ENCODE measurements around the gene DDO. TPM values are rescaled to one million over a fixed set of nuclear protein-coding genes. Genes with fewer than 3 reads are reported as not detected.

Gene DDO
- total and polyA plus RNA-seq, 2 of the 8 experiments (the other 6 are each of a cell fraction or from before 2014, with no cell fraction given): not detected

DNA sequence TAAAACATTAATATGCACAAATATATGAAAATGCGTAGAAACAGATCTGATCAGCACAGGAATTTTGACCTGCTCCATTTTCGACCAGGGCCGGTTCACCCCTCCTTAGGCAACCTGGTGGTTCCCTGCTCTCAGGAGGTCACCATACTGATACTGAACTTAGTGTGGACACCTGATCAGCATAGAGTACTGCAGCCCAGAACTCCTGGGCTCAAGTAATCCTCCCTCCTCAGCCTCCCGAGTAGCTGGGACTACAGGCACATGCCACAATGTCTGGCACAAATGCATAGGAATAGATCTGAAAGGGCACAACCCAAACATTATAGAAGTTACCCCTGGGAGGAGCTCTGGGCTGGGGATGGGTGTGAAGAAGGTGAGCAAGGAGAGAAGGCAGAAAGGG, 24.7 kb upstream of the DDO start:
- Histone ChIP-seq H2BK15ac (ENCODE audit: low read length) (no peak overlapping the region), H3K9ac (replicated peaks in 1 of 4; ENCODE audit: extremely low read depth in 1 of 4, low read depth in 3 of 4, low read length in 3 of 4) (no peak overlapping the region), H3K4me1 (replicated peaks in 1 of 4; ENCODE audit: control insufficient read depth in 3 of 4, insufficient read depth in 4 of 4, low read length in 3 of 4) (no peaks in the 10 kb centered on the region), H2BK20ac (ENCODE audit: low read length) (no peak overlapping the region), H4K20me1 (replicated peaks in 1 of 2; ENCODE audit: control insufficient read depth in 1 of 2, insufficient read depth in 2 of 2, low read length in 2 of 2) (no peaks in the 10 kb centered on the region), H3K27ac (ENCODE audit: low read depth, low read length) (no peak overlapping the region), H3K36me3 (ENCODE audit: control insufficient read depth in 2 of 4, insufficient read depth in 4 of 4, low read length in 3 of 4) (no peaks in the 10 kb centered on the region), H4K91ac (replicated peaks; ENCODE audit: insufficient read length, low read length) (no peak overlapping the region), H3K23me2 (ENCODE audit: low read depth, low read length) (no peaks in the 10 kb centered on the region), H3K79me1 (ENCODE audit: low read depth, low read length) (no peaks in the 10 kb centered on the region), H2BK12ac (ENCODE audit: low read depth, low read length) (no peak overlapping the region), H3K14ac (ENCODE audit: insufficient read length) (no peak overlapping the region), H3K27me3 (replicated peaks in 1 of 4; ENCODE audit: control insufficient read depth in 3 of 4, extremely low read depth in 1 of 4, insufficient read depth in 3 of 4, low read length in 3 of 4) (no peaks in the 10 kb centered on the region), H3K9me3 (ENCODE audit: insufficient read depth in 2 of 2, low read depth in 1 of 2, low read length in 1 of 2) (no peaks in the 10 kb centered on the region), H3K4ac (replicated peaks; ENCODE audit: insufficient read length, low read depth, low read length) (no peak overlapping the region), H3K4me3 (ENCODE audit: extremely low read depth in 1 of 4, insufficient read depth in 2 of 4, low read depth in 3 of 4, low read length in 4 of 4) (no peak overlapping the region), H3K4me2 (ENCODE audit: insufficient read depth in 1 of 2, low read depth in 2 of 2, low read length in 2 of 2) (no peak overlapping the region), H3K79me2 (ENCODE audit: control insufficient read depth in 1 of 2, insufficient read depth in 2 of 2, low read length in 2 of 2) (no peaks in the 10 kb centered on the region), H4K5ac (ENCODE audit: insufficient read length, low read depth, low read length) (no peak overlapping the region), H4K8ac (ENCODE audit: extremely low read depth, insufficient read depth, low read length) (no peak overlapping the region), H2BK5ac (ENCODE audit: low read depth, low read length) (no peak overlapping the region), H3K18ac (ENCODE audit: extremely low read depth, low read length) (no peak overlapping the region), H2AK5ac (ENCODE audit: low read depth, low read length) (no peak overlapping the region), H2BK120ac (replicated peaks; ENCODE audit: low read depth, low read length) (no peak overlapping the region), H3K23ac (ENCODE audit: insufficient read length) (no peak overlapping the region), H2AFZ (ENCODE audit: low read length) (no peak overlapping the region), H3K56ac (replicated peaks; ENCODE audit: insufficient read length, low read depth, low read length) (no peak overlapping the region)
- ChIA-PET POLR2A (ENCODE audit: partially characterized antibody) (no interaction called here), CTCF (ENCODE audit: partially characterized antibody) (no interaction called here)
- DNase-seq (ENCODE audit: low read depth in 1 of 2, low spot score in 2 of 2) (no peak), FAIRE-seq (no peak)
- TF ChIP-seq GTF2F1 (IDR thresholded peaks at IDR 0.05; ENCODE audit: borderline replicate concordance, low read depth, low read length) (no peak), BRCA1 (IDR thresholded peaks at IDR 0.05; ENCODE audit: low read depth, low read length) (no peak), SIRT6 (IDR thresholded peaks at IDR 0.05; ENCODE audit: low read length) (no peak), RAD21 (IDR thresholded peaks at IDR 0.05 in 1 of 2, conservative IDR thresholded peaks at IDR 0.05 in 1 of 2; ENCODE audit: low read depth in 2 of 2, low read length in 2 of 2) (no peak), EP300 (IDR thresholded peaks at IDR 0.05; ENCODE audit: borderline replicate concordance in 1 of 2, low read depth in 2 of 2, low read length in 2 of 2) (no peak), SAP30 (IDR thresholded peaks at IDR 0.05; ENCODE audit: insufficient read depth, insufficient replicate concordance, low read length) (no peak), TEAD4 (IDR thresholded peaks at IDR 0.05; ENCODE audit: low read depth, low read length) (no peak), EZH2 (IDR thresholded peaks at IDR 0.05; ENCODE audit: low read depth, low read length, severe bottlenecking) (no peak)
- TF ChIP-seq, protein P1, sequence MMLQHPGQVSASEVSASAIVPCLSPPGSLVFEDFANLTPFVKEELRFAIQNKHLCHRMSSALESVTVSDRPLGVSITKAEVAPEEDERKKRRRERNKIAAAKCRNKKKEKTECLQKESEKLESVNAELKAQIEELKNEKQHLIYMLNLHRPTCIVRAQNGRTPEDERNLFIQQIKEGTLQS (IDR thresholded peaks at IDR 0.05; ENCODE audit: insufficient read depth, low read depth, low read length): no peak
- 93% methylated on average over 4 of the region's 4 CpGs; no CpG with 5 or more reads in 1 of the 2 experiments for WGBS, 2 experiments (ENCODE audit: extremely low coverage in 1 of 2, insufficient coverage in 1 of 2, insufficient read length in 1 of 2, insufficient replicate concordance in 2 of 2, low coverage in 1 of 2, low lambda C conversion rate in 2 of 2, missing lambda C conversion rate in 1 of 2)
